Measurements from ENCODE around the gene ECI1. TPM values are rescaled to one million over a fixed set of nuclear protein-coding genes. Genes with fewer than 3 reads are reported as not detected.

Gene ECI1
- total and polyA plus RNA-seq, 2 of the 13 experiments (the other 11 are each of a cell fraction or from before 2014, with no cell fraction given): 82.0 to 102 TPM

DNA sequence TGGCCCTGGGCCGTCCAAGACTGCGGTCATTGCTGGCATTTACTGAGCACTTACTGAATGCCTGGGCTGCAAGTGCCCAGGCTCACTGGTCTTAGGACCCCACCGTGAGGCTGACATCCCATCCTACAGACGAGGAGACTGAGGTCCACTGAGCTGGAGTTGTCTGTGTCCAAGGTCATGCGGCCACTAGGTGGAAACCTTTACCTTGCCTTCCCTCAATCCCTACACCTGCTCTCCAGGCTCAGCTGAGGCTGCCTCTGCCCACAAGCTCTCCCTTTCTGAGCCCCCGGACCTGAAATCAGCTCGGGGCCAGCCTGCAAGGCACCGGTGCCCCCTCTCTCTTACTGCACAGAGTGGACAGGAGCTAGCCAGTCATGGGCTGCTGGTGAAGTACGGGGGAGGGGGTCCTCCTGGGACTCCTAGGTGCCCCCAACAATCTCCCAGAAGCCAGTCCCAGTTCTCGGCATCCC is 56.5 kb downstream of the ECI1 start (continued):
- TF ChIP-seq, protein P1, sequence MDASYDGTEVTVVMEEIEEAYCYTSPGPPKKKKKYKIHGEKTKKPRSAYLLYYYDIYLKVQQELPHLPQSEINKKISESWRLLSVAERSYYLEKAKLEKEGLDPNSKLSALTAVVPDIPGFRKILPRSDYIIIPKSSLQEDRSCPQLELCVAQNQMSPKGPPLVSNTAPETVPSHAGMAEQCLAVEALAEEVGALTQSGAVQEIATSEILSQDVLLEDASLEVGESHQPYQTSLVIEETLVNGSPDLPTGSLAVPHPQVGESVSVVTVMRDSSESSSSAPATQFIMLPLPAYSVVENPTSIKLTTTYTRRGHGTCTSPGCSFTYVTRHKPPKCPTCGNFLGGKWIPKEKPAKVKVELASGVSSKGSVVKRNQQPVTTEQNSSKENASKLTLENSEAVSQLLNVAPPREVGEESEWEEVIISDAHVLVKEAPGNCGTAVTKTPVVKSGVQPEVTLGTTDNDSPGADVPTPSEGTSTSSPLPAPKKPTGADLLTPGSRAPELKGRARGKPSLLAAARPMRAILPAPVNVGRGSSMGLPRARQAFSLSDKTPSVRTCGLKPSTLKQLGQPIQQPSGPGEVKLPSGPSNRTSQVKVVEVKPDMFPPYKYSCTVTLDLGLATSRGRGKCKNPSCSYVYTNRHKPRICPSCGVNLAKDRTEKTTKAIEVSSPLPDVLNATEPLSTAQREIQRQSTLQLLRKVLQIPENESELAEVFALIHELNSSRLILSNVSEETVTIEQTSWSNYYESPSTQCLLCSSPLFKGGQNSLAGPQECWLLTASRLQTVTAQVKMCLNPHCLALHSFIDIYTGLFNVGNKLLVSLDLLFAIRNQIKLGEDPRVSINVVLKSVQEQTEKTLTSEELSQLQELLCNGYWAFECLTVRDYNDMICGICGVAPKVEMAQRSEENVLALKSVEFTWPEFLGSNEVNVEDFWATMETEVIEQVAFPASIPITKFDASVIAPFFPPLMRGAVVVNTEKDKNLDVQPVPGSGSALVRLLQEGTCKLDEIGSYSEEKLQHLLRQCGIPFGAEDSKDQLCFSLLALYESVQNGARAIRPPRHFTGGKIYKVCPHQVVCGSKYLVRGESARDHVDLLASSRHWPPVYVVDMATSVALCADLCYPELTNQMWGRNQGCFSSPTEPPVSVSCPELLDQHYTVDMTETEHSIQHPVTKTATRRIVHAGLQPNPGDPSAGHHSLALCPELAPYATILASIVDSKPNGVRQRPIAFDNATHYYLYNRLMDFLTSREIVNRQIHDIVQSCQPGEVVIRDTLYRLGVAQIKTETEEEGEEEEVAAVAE (CRISPR knock-in tag; IDR thresholded peaks at IDR 0.05; ENCODE audit: borderline replicate concordance): no peak
- TF ChIP-seq, protein P2, sequence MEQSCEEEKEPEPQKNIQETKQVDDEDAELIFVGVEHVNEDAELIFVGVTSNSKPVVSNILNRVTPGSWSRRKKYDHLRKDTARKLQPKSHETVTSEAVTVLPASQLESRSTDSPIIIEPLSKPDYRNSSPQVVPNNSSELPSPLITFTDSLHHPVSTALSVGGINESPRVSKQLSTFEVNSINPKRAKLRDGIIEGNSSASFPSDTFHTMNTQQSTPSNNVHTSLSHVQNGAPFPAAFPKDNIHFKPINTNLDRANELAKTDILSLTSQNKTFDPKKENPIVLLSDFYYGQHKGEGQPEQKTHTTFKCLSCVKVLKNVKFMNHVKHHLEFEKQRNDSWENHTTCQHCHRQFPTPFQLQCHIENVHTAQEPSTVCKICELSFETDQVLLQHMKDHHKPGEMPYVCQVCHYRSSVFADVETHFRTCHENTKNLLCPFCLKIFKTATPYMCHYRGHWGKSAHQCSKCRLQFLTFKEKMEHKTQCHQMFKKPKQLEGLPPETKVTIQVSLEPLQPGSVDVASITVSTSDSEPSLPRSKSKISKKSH (CRISPR knock-in tag; IDR thresholded peaks at IDR 0.05; ENCODE audit: borderline replicate concordance): no peak
- TF ChIP-seq EHMT2 (IDR thresholded peaks at IDR 0.05; ENCODE audit: borderline replicate concordance, low read depth, low read length) (no peak), FOSL2 (CRISPR knock-in tag; IDR thresholded peaks at IDR 0.05) (no peak), POLR2AphosphoS2 (IDR thresholded peaks at IDR 0.05; ENCODE audit: low read depth, low read length) (no peak), MATR3 (CRISPR knock-in tag; IDR thresholded peaks at IDR 0.05) (no peak), ZNF225 (CRISPR knock-in tag; IDR thresholded peaks at IDR 0.05) (no peak), TOPORS (CRISPR knock-in tag; IDR thresholded peaks at IDR 0.05) (no peak), ZMYM3 (CRISPR knock-in tag; IDR thresholded peaks at IDR 0.05) (peak; percentile 100), ZNF235 (CRISPR knock-in tag; IDR thresholded peaks at IDR 0.05; ENCODE audit: borderline replicate concordance) (no peak), PAX8 (CRISPR knock-in tag; IDR thresholded peaks at IDR 0.05; ENCODE audit: borderline replicate concordance) (no peak), CCDC6 (CRISPR knock-in tag; IDR thresholded peaks at IDR 0.05) (no peak), TBP (CRISPR knock-in tag; IDR thresholded peaks at IDR 0.05) (no peak), SMC3 (IDR thresholded peaks at IDR 0.05; ENCODE audit: low read length) (peak; percentile 36; the same call in 1 of the 2 replicates), ZNF839 (CRISPR knock-in tag; IDR thresholded peaks at IDR 0.05; ENCODE audit: borderline replicate concordance) (no peak)
- TF ChIP-seq, protein P3, sequence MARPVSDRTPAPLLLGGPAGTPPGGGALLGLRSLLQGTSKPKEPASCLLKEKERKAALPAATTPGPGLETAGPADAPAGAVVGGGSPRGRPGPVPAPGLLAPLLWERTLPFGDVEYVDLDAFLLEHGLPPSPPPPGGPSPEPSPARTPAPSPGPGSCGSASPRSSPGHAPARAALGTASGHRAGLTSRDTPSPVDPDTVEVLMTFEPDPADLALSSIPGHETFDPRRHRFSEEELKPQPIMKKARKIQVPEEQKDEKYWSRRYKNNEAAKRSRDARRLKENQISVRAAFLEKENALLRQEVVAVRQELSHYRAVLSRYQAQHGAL (CRISPR knock-in tag; IDR thresholded peaks at IDR 0.05; ENCODE audit: not compliant biosample characterization): no peak
- TF ChIP-seq, protein P4, sequence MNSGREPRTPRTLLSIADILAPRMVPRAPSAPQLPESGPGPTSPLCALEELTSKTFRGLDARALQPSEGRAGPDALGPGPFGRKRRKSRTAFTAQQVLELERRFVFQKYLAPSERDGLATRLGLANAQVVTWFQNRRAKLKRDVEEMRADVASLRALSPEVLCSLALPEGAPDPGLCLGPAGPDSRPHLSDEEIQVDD (CRISPR knock-in tag; IDR thresholded peaks at IDR 0.05; ENCODE audit: borderline replicate concordance): no peak
- TF ChIP-seq, protein P5, sequence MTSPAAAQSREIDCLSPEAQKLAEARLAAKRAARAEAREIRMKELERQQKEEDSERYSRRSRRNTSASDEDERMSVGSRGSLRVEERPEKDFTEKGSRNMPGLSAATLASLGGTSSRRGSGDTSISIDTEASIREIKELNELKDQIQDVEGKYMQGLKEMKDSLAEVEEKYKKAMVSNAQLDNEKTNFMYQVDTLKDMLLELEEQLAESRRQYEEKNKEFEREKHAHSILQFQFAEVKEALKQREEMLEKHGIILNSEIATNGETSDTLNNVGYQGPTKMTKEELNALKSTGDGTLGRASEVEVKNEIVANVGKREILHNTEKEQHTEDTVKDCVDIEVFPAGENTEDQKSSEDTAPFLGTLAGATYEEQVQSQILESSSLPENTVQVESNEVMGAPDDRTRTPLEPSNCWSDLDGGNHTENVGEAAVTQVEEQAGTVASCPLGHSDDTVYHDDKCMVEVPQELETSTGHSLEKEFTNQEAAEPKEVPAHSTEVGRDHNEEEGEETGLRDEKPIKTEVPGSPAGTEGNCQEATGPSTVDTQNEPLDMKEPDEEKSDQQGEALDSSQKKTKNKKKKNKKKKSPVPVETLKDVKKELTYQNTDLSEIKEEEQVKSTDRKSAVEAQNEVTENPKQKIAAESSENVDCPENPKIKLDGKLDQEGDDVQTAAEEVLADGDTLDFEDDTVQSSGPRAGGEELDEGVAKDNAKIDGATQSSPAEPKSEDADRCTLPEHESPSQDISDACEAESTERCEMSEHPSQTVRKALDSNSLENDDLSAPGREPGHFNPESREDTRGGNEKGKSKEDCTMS (CRISPR knock-in tag; conservative IDR thresholded peaks at IDR 0.05): no peak
- TF ChIP-seq, protein P6, sequence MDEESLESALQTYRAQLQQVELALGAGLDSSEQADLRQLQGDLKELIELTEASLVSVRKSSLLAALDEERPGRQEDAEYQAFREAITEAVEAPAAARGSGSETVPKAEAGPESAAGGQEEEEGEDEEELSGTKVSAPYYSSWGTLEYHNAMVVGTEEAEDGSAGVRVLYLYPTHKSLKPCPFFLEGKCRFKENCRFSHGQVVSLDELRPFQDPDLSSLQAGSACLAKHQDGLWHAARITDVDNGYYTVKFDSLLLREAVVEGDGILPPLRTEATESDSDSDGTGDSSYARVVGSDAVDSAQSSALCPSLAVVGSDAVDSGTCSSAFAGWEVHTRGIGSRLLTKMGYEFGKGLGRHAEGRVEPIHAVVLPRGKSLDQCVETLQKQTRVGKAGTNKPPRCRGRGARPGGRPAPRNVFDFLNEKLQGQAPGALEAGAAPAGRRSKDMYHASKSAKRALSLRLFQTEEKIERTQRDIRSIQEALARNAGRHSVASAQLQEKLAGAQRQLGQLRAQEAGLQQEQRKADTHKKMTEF (CRISPR knock-in tag; IDR thresholded peaks at IDR 0.05): 0 out of 2 replicates have a peak, but pooled peaks have one; percentile 34

Measured in HepG2 (cell line).